CD4-positive, alpha-beta T cell treated with Interferon gamma for 1 hour (primary cell): Measurements from ENCODE around the gene ZDHHC8.

Source experiments
- DNase-seq: peaks from one replicate; pipeline ENCODE4 v3.0.0-alpha.2; 2020

Gene ZDHHC8

GRCh38 chr22:20181194-20181883 lies 49.7 kb downstream of the ZDHHC8 start:
- DNase-seq, result no peak

DNA sequence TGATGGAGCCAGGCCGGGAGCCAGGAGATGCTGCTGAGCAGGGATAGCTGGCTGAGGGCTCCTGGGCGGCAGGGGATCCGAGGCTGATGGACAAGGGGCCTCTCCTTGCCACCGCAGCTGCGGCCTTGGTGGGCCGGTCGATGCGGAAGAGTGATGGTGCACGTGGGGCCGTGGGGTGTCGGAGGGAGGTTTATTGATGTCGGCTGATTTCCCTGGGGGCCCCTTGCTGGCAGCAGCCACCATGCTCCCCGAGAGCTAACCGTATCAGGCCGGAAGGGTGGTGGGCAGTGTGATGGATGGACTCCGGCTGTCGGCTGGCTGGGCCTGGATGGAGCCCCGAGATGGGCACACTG lies 50.3 kb downstream of the ZDHHC8 start:
- DNase-seq, result no peak

GRCh38 chr22:20182365-20182764 lies 50.8 kb downstream of the ZDHHC8 start:
- no peak for DNase-seq

DNA sequence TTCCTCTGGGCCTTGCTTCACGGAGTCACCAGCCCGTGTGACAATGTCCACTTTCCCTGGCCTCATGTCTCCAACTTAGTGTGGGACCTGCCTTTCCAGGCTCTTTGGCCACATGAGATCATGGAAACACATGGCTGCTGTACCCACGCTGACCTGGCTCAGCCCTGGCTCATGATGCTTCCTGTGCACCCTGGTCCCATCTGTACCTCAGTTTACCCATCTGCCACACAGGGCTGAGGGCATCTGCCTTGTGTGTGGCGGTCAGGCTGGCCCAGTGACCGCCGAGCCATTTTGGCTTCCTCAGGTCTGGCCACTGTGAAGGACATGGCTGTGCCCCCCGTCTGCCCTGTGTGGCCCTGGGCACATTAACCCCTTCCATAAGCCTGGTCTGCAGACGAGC lies 51.5 kb downstream of the ZDHHC8 start:
- DNase-seq, result no peak

DNA sequence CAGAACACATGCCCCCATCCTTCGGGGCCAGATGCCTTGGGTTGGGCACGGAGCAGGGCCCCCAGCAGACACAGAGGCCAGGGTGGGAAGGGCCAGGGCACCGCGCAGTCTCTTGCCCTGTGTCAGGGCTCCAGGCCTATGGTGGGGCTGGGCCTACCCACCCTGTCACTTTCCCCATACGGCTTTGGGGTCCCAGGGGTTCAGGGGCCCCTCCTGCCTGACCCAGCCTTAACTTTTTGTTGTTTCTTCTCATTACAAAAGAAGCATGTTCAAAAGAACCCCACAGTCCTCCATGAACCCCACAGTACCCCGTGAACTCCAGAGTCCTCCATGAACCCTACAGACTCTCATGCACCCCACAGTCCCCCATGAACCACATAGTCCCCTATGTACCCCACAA lies 52.2 kb downstream of the ZDHHC8 start:
- no peak for DNase-seq

DNA sequence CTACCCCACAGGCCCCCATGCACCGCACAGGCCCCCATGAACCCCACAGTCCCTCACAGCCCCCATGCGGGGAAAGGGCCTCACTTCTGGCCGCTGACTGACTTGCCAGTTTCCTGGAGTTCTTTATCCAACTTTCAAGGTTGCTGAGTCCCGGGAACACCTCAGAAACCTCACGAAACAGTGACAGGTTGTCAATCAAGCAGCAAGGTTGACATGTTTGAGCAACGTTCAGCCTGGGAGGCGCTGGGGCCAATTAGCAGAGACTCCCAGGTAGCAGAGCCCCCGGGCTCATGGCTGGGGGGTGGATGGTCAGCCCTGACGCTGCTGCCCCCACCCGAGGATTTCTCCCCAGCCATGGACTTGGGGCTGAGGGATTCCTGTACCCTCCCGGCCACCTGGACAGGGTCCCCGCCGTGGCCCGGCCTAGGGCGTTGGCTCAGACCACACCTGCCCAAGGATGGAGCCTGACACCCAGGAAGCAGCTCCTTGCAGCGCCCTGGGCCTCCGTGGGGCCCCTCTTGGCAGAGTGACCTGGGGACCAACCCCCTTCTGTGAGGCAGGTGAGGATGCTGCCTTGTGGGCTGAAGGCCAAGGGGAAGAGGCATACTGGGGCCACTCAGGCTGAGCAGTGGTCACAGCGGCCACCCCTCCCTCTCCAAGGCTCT lies 53.0 kb downstream of the ZDHHC8 start:
- no peak for DNase-seq

DNA sequence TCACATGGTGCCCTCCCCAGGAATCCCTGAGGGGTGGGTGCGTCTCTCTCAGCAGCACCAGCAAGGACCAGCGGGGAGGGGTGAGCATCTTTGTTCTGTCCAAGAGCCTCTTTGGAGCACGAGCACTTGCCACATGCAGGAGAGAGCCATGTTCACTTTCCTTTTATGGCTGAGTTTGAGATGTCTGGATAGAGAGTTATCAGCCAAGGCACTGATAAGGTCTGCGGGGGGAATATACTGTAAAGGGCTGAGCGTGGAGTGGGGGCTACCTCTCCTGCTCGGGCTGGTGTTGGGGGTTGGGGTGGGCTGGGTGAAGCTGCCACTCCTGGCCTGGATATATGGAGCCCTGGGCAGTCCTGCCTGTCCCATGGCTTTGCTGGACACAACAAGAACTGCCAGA lies 54.1 kb downstream of the ZDHHC8 start:
- DNase-seq, result no peak

DNA sequence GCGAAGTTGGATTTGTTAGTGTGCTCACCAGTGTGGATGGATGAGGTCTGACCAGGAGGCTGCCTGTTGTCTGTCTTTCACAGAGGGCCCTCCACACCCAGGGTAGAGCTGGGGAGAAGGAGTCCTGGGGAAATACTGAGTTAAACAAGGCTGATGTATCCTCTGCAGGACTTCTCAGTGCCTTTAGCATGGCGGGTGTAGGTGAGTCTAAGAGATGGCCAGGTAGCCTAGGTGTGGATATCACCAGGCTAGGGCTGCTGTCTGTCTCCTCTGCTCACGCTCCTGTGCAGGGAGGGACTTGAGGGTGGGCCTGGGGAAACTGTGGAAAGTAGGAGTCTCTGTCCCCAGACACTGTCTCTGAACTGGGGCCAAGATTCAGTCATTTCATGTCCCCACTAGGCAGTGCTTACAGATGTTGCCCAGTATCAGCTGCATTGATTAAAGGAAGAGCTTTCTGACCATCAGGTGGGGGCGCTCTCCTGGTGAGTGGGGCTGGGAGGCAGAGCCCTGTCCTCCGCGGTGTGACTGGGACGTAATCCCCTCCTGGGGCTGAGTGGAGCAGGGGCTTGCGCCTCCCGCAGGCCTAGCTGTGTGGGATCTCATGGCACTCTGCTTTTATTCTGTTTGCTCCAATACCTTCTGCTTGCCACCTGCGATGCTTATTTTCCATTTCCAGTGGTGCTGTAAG lies 54.7 kb downstream of the ZDHHC8 start:
- DNase-seq, result no peak

DNA sequence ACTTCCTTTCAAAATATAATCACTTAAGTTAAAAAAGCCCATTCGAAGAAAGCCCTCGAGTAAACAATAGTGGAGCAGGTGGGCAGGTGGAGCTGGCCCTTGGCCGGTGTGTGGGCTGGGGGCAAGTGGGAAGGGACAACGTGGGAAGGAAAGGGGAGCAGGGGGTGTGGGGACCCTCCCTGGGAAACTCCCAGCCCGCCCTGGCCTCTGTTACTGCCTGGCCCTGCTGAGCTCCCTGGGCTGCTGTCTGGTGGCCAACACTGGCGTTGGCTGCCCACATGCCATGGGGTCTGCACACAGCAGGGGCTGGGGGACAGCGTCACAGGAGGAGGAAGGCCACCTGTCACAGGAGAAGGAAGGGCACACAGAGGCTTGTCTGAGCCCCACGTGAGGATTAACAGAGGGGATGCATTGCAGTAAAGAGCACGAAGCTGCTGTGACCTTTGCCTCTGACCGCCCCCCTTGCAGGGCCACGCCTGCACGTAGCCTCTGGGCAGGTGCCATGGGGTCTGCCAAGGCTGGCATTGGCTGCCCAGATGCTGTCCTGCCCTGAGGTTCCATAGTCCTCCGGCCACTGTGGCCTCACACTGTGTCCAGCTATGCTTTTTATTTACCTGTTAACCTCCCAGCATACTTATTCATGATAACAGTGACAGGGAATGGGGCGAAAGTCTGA lies 55.4 kb downstream of the ZDHHC8 start:
- no peak for DNase-seq

DNA sequence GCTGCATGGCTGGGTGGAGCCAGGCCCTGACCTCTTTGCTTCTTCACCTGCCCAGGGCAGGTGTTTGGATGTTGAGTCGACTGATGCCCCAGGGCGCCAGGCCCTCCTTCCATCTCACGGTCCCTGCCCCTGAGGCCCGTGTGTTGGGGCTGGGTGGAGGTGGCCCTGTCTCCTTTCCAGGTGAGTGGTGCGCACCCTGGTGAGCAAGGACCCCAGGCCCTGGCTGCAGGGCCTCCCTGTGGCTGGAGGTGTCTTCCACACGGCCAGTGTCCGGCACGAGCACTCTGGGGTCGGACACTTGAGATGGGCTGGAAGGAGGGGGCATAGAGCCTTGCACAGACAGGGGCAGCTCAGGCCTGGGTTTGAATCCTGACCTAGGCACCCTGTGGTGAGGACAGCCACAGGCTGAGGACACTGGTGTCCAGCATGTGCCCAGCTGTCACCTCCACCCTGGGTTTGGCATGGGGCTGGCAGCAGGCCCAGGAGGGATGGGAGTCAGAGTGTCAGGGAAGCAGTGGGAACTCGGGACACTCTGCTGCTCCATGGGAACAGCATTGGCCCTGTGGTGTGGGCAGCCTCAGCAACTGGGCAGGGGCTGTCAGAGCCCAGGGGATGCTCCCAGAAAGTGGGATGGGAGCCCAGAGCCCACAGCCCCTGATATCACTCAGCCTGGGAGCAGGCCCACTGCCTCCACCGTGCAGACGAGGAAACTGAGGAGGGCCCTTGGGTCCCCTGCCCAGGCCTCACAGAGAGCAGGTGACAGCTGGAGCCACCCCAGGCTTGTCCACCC lies 56.4 kb downstream of the ZDHHC8 start:
- DNase-seq, result no peak

DNA sequence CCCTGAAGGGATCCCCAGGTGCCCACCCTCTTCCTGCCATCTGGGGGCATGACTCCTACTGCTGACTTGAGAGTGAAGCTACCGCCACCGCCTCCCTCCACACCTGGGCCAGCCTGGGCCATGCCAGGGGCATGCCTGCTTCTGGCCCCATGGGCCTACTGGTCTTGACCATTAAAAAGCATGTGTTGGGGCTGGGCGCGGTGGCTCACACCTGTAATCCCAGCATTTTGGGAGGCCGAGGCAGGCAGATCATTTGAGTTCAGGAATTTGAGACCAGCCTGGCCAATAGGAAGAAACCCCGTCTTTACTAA lies 56.9 kb downstream of the ZDHHC8 start:
- no peak for DNase-seq

DNA sequence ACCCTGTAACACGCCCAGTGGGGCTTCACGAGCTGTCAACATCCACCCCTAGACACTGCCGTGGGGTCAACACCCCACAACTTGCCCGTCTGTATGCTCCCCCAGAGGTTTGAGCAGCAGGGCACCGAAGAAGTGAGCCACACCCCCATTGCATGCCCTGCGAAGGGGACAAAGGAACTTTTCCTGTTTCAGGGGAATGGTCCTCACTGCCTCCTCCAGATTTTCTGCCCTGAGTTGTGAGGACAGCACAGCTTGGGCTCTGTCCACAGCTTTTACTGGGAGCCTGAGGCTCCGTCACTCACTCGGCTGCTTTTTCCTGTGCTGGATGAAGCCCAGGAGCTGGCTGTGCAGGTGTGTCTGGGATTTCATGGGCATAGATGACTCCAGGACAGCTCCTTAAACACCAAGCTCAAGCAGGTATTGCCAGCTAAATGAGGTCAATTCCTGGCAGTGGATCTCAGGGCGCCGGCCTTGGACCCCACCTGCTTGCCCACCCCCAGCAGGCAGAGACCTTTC lies 59.5 kb downstream of the ZDHHC8 start:
- DNase-seq, result no peak

- no peak for DNase-seq
These were observed 60.2 kb downstream of the ZDHHC8 start for GRCh38 chr22:20191803-20192202.

- DNase-seq, result no peak
These were observed 60.8 kb downstream of the ZDHHC8 start for GRCh38 chr22:20192293-20192971.

DNA sequence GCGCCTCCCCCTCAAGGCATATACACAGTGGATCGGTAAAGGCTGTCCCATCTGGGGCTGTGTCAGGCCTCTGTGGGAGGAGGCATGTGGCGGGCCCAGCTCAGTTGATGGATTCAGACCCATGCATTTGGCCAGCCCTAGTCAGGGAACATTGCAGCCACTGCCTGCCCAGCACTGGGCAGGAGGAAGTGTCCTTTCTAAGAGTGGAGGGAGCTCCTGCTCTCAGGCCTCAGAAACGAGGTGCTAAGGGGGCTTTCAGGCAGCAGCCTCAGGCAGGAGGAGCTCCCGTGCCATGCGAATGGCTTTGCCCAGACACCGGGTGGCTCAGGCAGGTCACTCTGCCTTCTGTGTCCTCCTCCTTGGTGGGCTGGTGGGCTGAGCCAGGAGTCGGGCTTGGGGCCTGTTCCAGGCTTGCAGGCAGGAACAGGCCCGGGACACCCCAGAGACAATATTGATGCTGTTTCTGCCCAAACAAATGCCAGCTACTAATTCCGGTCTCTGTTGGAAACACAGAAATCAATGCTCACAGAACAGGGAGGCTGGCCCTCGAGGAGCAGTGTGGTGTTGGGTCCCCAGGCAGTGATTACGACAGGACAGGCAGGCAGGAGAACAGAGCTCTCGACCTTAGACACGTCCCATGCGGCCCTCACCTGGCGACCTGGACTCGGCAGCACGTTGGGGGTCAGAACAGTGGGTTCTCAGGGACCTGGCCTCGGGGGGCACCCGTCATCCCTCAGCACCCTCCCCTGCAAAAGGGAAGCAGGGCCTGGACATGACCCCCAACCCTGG lies 61.6 kb downstream of the ZDHHC8 start:
- DNase-seq, result no peak

- no peak for DNase-seq
These were observed 62.3 kb downstream of the ZDHHC8 start for GRCh38 chr22:20193761-20194494.

- DNase-seq, result no peak
These were observed 63.3 kb downstream of the ZDHHC8 start for GRCh38 chr22:20194681-20195593.

- DNase-seq, result no peak
These were observed 64.7 kb downstream of the ZDHHC8 start for GRCh38 chr22:20196094-20196842.
